Activated CD4-positive, alpha-beta T cell treated with anti-CD3 and anti-CD28 coated beads for 48 hours (primary cell): ENCODE measurements around the gene IGSF3.

Source experiments
- DNase-seq: peaks from one replicate; pipeline ENCODE4 v3.0.0-alpha.2; 2020

Gene IGSF3

GRCh38 chr1:116686175-116686574, 18.6 kb upstream of the IGSF3 start:
- no peak for DNase-seq

DNA sequence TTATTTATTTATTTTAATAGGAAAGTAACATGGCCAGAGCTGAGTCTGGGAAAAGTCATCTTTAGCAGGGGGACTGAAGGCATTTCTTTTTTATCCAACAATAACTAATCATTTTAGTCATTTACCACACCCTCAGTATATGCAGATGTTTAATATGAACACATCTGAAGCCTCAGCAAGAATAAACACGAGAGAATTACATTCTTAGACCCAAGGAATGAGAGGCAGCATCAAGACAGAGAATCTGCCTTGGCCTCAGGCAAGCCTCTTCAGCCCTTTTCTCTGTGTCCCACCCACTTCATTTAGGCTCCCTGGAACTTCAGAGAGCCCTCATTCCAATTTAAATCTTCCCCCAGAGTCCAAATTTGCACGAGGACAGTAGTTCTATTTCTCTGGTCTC, 17.0 kb upstream of the IGSF3 start:
- no peak for DNase-seq

- no peak for DNase-seq
Observed at GRCh38 chr1:116682641-116683221, 15.2 kb upstream of the IGSF3 start.

GRCh38 chr1:116681343-116681899, 13.9 kb upstream of the IGSF3 start:
- no peak for DNase-seq

DNA sequence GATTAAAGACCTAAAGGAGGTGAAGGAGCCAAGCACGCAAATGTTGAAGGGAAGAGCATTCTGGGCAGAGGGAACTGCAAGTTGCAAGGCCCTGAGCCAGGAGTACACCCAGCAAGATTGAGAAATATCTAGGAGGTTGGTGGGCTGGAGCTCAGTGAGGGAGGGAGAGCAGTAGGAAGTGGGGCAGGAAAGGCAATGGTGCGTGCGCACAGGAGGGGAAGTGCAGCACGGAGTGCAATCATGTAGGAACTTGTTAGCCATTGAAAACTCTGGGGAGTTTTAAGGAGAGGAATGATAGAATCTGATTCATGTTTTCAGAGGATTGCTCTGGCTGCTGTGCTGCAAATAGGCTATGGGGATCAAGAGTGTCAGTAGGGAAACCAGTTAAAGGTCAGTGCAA, 13.2 kb upstream of the IGSF3 start:
- no peak for DNase-seq

- no peak for DNase-seq
Observed at GRCh38 chr1:116679828-116680628, 12.5 kb upstream of the IGSF3 start.

DNA sequence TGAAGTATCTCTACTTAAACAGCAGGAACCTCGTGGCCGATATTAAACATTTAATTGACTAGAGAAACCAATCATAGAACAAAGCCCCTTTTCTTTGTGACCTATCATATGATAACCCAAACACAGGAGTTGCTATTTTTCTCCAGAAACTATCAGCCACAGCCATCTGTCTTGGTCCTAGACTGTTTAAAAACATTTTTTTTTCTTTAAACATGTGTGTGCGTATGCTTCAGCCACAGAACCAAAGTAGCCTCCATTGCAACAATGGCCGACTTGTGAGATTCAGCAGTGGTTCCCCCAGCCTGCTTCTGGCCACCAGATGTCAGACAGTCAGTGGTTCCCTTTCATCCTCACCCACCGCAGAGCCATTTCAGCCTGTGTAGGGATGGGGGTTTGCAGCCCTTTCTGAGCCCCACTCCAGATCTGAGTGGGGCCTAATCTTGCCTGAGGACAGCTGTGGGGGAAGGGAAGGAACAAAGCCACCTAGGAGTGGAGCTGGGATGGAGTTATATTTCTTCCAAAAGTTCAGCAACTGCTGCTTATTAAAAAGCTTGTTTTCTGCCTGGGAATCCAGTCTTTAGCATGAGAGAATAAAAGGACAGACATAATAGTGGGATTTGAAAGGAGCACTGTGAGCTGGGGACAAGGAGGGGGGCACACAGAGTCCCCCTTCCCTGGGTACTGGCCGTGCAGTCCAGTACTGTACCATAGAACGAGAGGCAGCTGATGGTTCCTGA, 11.7 kb upstream of the IGSF3 start:
- no peak for DNase-seq

- DNase-seq, result no peak
Observed at GRCh38 chr1:116678732-116679090, 11.2 kb upstream of the IGSF3 start.

DNA sequence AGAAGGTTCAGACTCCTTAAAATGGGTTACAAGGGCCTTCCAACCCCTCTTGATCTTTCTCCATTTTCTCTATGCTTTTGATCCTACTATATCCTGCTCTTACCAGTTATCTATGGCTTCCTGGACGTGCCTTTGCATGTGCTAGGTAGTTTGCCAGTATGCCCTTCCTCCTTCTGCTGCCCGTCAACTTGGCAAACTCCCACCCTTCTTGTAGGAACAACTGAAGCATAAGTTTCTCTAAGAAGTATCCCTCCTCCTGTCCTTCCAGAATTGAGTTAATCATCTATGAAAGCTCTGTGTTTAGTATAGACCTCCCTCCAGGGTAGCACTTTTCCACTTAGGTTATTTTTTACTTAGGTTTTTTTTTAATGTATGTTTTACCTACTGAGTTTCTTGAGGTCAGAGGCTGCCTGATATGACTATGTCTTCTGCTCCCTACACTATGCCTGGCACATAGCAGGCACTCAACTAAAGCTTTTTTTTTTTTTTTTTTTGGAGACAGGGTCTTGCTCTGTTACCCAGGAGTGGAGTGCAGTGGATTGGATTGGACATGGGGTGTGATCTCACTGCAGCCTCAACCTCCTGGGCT, 10.0 kb upstream of the IGSF3 start:
- no peak for DNase-seq

DNA sequence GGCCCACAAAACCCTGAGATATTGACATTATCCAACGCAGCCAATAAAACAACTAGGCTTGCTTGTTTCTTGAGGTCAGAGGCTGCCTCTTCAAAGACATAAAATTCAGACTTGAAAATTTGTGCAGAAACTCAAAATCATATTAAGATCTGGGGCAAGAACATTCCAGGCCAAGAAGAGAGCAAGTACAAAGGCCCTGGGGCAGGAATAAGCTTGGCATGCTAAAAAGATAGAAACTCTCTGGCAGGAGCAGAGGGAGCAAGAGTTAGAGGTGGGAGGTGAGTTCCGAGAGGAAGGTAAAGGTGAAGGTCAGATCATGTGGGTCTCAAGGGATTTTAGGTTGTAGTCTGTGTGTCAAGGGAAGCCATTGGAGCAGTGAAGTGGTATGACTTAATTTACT, 8.8 kb upstream of the IGSF3 start:
- no peak for DNase-seq

- no peak for DNase-seq
Observed at GRCh38 chr1:116674751-116675150, 7.2 kb upstream of the IGSF3 start.

DNA sequence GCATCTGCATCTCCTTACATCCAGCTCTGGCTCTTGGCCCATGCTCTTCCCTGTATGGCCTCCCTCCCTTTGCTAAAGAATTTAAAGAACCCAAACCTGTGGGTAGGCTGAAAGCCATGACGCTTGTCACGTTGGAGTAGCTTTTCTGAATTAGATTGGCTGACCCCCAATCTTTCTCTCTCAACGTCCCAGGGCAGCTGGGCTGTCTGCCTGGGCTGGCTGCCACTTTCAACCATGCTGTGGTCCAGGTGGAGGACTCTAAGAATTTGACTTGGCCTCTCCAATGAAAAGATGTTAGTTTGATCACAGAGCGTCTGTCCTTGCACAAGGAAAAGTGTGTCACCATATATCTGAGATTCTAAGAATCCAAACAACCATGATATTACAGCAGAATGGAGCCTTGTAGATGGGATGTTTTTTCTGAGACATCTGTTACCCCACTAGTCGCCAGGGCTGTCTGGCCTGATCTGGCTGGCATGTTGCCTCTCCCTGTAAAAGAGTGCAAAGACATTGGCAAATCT, 6.5 kb upstream of the IGSF3 start:
- no peak for DNase-seq

GRCh38 chr1:116671912-116672311, 4.4 kb upstream of the IGSF3 start:
- DNase-seq, result no peak

- no peak for DNase-seq
Observed at GRCh38 chr1:116671072-116671760, 3.7 kb upstream of the IGSF3 start.

DNA sequence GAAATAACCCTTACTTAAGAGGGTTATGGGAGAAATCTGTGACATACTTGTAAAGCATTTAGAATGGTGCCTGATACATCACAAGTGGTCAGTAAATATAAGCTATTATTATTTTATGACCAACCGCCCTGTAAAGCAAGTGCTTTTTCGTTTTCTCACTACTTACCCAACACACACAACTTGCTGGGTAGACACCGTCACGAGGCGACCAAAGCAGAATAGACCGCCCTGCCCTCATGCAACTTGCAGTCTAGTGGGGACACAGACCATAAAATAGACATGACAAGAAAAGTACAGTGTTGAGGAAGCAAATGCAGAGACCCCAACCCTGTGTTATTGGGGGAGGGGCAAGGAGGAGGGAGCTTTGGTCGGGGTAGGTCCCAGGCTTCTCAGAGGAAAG, 744 bp upstream of the IGSF3 start:
- no peak for DNase-seq

GRCh38 chr1:116667078-116667574, 407 bp downstream of the IGSF3 start:
- DNase-seq, result no peak

DNA sequence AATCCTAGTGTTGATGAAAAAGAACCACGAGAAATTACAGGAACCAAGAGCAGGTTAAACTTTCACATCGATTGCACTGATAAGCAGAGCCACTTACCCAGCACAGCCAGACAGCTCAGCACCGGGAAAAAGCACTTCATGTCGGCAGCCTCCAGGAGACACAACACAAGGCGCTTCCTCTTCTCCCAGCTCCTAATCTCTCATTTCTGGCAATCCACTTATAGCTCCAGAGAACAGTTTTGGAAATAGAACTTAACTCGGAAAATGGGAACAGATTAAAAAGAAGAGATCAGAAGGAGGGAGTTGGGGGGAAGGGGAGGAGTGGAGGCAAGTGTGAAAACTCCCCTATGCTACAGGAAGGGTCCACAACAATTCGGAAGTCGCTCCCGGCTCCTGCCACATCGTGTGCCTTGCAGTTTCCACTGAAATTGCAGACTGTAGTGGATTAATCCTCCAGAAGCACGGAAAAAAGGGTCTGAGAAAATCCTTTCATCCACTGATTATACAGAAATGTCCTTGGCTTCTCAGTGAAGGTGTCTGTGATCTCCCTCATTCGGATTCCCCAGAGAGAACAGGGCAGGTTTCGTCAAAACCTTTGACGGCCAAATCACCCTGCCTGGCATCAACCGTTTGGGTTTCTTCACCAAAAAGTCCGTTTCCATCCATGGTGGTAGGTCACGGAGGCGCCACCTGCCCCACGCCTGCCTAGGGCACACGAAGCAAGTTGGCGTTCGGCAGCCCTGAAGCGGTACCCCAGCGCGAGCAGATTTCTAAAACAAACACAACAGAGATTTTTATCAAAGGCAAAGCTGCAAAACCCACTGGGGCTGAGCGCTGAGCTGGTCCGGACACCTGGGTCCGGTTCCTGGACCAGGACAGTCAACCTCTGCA, 1.1 kb downstream of the IGSF3 start:
- peak; percentile 8 for DNase-seq

GRCh38 chr1:116664978-116665371, 2.6 kb downstream of the IGSF3 start:
- no peak for DNase-seq

DNA sequence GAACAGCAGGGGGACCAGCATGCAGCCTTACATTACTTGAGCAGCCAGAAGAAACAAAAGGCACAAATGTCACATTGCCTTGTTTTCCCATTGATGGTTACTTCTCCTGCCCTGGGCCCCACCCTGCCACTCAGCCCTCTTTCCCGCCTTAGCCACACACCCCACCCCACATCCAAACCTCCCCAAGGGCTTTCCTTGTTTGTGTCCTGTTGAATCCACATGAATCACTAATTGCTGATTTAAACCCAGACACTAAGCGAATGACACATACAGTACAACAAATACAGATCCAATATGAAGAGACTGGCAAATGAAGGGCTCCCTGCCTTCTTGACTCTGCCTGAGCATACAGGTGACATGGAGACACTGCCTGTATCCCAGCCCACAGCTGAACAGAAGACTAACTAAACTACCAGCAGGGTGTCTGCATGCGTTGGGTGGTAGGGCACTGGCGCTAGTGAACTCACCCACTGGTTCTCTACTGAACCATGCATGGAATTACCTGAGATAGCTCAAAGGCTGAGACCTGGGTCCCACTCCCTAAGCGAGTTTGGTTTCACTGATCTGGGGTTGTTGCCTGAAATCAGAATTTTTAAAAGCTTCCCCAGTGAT, 3.1 kb downstream of the IGSF3 start:
- no peak for DNase-seq

GRCh38 chr1:116663821-116664220, 3.7 kb downstream of the IGSF3 start:
- DNase-seq, result no peak

DNA sequence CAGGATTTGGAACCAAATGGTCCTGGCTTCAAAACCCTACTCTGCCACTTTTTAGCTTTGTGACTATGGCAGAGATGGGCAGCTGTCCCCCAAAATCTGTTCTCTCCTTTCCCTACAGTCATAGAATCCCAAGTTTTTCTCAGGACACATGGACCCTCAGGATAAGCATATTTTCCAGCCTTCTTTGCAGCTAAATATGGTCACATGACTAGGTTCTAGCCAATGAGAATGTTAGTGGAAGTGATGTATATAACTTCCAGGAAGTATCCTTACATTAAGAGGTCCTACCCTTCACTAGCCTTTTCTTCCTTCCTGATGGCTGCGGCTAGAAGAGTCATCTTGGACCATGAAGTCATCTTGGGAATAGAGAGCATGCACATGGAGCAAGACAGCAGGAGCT, 5.9 kb downstream of the IGSF3 start:
- no peak for DNase-seq
